ENCODE measurements around the gene ZNF235. TPM values are rescaled to one million over a fixed set of nuclear protein-coding genes. Genes with fewer than 3 reads are reported as not detected.

The ZNF235 gene
- total and polyA plus RNA-seq, 2 experiments from 2014 or later = 2.1 to 2.6 TPM

GRCh38 chr19:44236384-44236783 is 68.4 kb downstream of the ZNF235 start:
- in situ Hi-C loops (cut with MboI) = no loop called here
- Histone ChIP-seq H4K20me1 (ENCODE audit: insufficient read depth) (no peaks in the 10 kb centered on the region), H3K9me3 (ENCODE audit: low read depth) (no peaks in the 10 kb centered on the region), H3K9ac (no peak overlapping the region), H3K4me2 (ENCODE audit: unreplicated experiment) (no peak overlapping the region), H3K4me1 (ENCODE audit: insufficient read depth) (no peaks in the 10 kb centered on the region), H3K27me3 (replicated peaks; ENCODE audit: insufficient read depth) (no peaks in the 10 kb centered on the region), H3K79me2 (ENCODE audit: insufficient read depth) (no peaks in the 10 kb centered on the region), H2AFZ (no peak overlapping the region), H3K4me3 (no peak overlapping the region), H3K27ac (no peak overlapping the region), H3K36me3 (ENCODE audit: low read depth) (peaks cover 46% of the 10 kb centered on the region), H3F3A (ENCODE audit: insufficient read depth) (no peaks in the 10 kb centered on the region), H3K9me2 (ENCODE audit: insufficient read depth) (no peaks in the 10 kb centered on the region)
- 96 to 99% methylated on average over 8 of the region's 8 CpGs for WGBS, 2 experiments (ENCODE audit: low coverage in 1 of 2, low lambda C conversion rate in 2 of 2, missing lambda C conversion rate in 2 of 2)
- no peak for TF ChIP-seq EZH2 (IDR thresholded peaks at IDR 0.05; ENCODE audit: insufficient read depth, poor library complexity, severe bottlenecking)
- no peak for TF ChIP-seq EZH2phosphoT487 (IDR thresholded peaks at IDR 0.05; ENCODE audit: insufficient read depth, low read depth)
- no peak for DNase-seq

Small RNAs within 50 kb of the gene (small RNA-seq; reads per million reads assigned to genes)
- not detected for gene NDUFA3P1 (ENCODE audit: low read depth, low replicate concordance)

Other genes starting within 250 kb of the ZNF235 start
- 1.9 and 2.9 TPM in 2 replicates for gene ZNF284, start 232.9 kb downstream of the ZNF235 start, total RNA-seq (2014; rRNA removed; shearing (Covaris generic))
- gene ZNF284, start 232.9 kb downstream of the ZNF235 start, polyA plus RNA-seq (2016; fragmentation: Nextera tagmentation; extraction: Ambion mirVana) = 1.9 and 2.0 TPM in 2 replicates
- 15.6 and 19.2 TPM in 2 replicates for gene ZNF224, start 210.7 kb downstream of the ZNF235 start, total RNA-seq (2014; rRNA removed; shearing (Covaris generic))
- gene ZNF224, start 210.7 kb downstream of the ZNF235 start, polyA plus RNA-seq (2016; fragmentation: Nextera tagmentation; extraction: Ambion mirVana) = 9.4 and 11.7 TPM in 2 replicates
- gene ZNF225, start 191.6 kb downstream of the ZNF235 start, total RNA-seq (2014; rRNA removed; shearing (Covaris generic)) = 5.8 and 6.1 TPM in 2 replicates
- gene ZNF225, start 191.6 kb downstream of the ZNF235 start, polyA plus RNA-seq (2016; fragmentation: Nextera tagmentation; extraction: Ambion mirVana) = 3.2 and 4.3 TPM in 2 replicates
- 6.5 and 8.1 TPM in 2 replicates for gene ZNF234, start 163.5 kb downstream of the ZNF235 start, total RNA-seq (2014; rRNA removed; shearing (Covaris generic))
- 4.7 and 6.2 TPM in 2 replicates for gene ZNF234, start 163.5 kb downstream of the ZNF235 start, polyA plus RNA-seq (2016; fragmentation: Nextera tagmentation; extraction: Ambion mirVana)
- 20.1 and 32.5 TPM in 2 replicates for gene ZNF226, start 139.9 kb downstream of the ZNF235 start, total RNA-seq (2014; rRNA removed; shearing (Covaris generic))
- 27.1 and 30.3 TPM in 2 replicates for gene ZNF226, start 139.9 kb downstream of the ZNF235 start, polyA plus RNA-seq (2016; fragmentation: Nextera tagmentation; extraction: Ambion mirVana)
- gene ZNF227, start 92.5 kb downstream of the ZNF235 start, total RNA-seq (2014; rRNA removed; shearing (Covaris generic)) = 7.6 and 16.1 TPM in 2 replicates
- gene ZNF227, start 92.5 kb downstream of the ZNF235 start, polyA plus RNA-seq (2016; fragmentation: Nextera tagmentation; extraction: Ambion mirVana) = 7.5 and 7.8 TPM in 2 replicates
- 0.13 and 0.86 TPM in 2 replicates for gene ZNF233, start 45.1 kb downstream of the ZNF235 start, total RNA-seq (2014; rRNA removed; shearing (Covaris generic))
- gene ZNF233, start 45.1 kb downstream of the ZNF235 start, polyA plus RNA-seq (2016; fragmentation: Nextera tagmentation; extraction: Ambion mirVana) = 0.61 and 0.80 TPM in 2 replicates
- gene ZNF112, start 51.7 kb upstream of the ZNF235 start, total RNA-seq (2014; rRNA removed; shearing (Covaris generic)) = 5.6 and 5.7 TPM in 2 replicates
- 4.2 and 5.6 TPM in 2 replicates for gene ZNF112, start 51.7 kb upstream of the ZNF235 start, polyA plus RNA-seq (2016; fragmentation: Nextera tagmentation; extraction: Ambion mirVana)
- gene ZNF285, start 96.6 kb upstream of the ZNF235 start, total RNA-seq (2014; rRNA removed; shearing (Covaris generic)) = 2.1 and 4.3 TPM in 2 replicates
- gene ZNF285, start 96.6 kb upstream of the ZNF235 start, polyA plus RNA-seq (2016; fragmentation: Nextera tagmentation; extraction: Ambion mirVana) = 0.99 and 1.1 TPM in 2 replicates
- 11.7 and 38.2 TPM in 2 replicates for gene ZNF229, start 143.4 kb upstream of the ZNF235 start, total RNA-seq (2014; rRNA removed; shearing (Covaris generic))
- 6.1 and 7.7 TPM in 2 replicates for gene ZNF229, start 143.4 kb upstream of the ZNF235 start, polyA plus RNA-seq (2016; fragmentation: Nextera tagmentation; extraction: Ambion mirVana)
- gene ZNF180, start 195.5 kb upstream of the ZNF235 start, total RNA-seq (2014; rRNA removed; shearing (Covaris generic)) = 5.8 and 8.2 TPM in 2 replicates
- 2.9 and 3.9 TPM in 2 replicates for gene ZNF180, start 195.5 kb upstream of the ZNF235 start, polyA plus RNA-seq (2016; fragmentation: Nextera tagmentation; extraction: Ambion mirVana)
- gene CEACAM20, start 224.7 kb upstream of the ZNF235 start, total RNA-seq (2014; rRNA removed; shearing (Covaris generic)) = not detected in 2 replicates
- gene CEACAM20, start 224.7 kb upstream of the ZNF235 start, polyA plus RNA-seq (2016; fragmentation: Nextera tagmentation; extraction: Ambion mirVana) = not detected in 2 replicates